HS-27A (cell line): ENCODE measurements around the gene PLXNB1.
A peak's percentile ranks its signal among the peaks of the same experiment; 100 is the strongest.
"Not testable (repeated sequence)": the region's sequence is repeated elsewhere in the genome, so short reads cannot be mapped to it uniquely, and the experiment has no call there.

Experiments
- DNase-seq: peaks from one replicate; pipeline ENCODE4 v3.0.0-alpha.2; 2012; ENCODE audit warnings: low read depth, missing footprints

PLXNB1 gene

GRCh38 chr3:48429960-48430707, at the start of gene PLXNB1:
Gene PLXNB1 (minus strand): TSS chr3:48430086. CDS start chr3:48424611, 5,475 bp downstream.
- DNase-seq, result no peak

GRCh38 chr3:48478626-48479555, 49.0 kb upstream of the PLXNB1 start:
- DNase-seq, result no peak

GRCh38 chr3:48477959-48478520, 48.2 kb upstream of the PLXNB1 start:
- no peak for DNase-seq

- no peak for DNase-seq
Observed at GRCh38 chr3:48476426-48477053, 46.7 kb upstream of the PLXNB1 start.

GRCh38 chr3:48475188-48475587, 45.3 kb upstream of the PLXNB1 start:
- DNase-seq, result no peak

GRCh38 chr3:48474619-48475018, 44.7 kb upstream of the PLXNB1 start:
- no peak for DNase-seq

GRCh38 chr3:48474031-48474430, 44.1 kb upstream of the PLXNB1 start:
- DNase-seq, result not testable (repeated sequence)

- no peak for DNase-seq
Observed at GRCh38 chr3:48473617-48473952, 43.7 kb upstream of the PLXNB1 start.

GRCh38 chr3:48472923-48473616, 43.2 kb upstream of the PLXNB1 start:
- DNase-seq, result peak; percentile 90

- no peak for DNase-seq
Observed at GRCh38 chr3:48472673-48472922, 42.7 kb upstream of the PLXNB1 start.

GRCh38 chr3:48470286-48470685, 40.4 kb upstream of the PLXNB1 start:
- DNase-seq, result no peak

GRCh38 chr3:48469046-48469915, 39.4 kb upstream of the PLXNB1 start:
- DNase-seq, result no peak

- DNase-seq, result no peak
Observed at GRCh38 chr3:48468329-48468731, 38.4 kb upstream of the PLXNB1 start.

GRCh38 chr3:48467473-48468267, 37.8 kb upstream of the PLXNB1 start:
- DNase-seq, result no peak

- DNase-seq, result no peak
Observed at GRCh38 chr3:48467110-48467454, 37.2 kb upstream of the PLXNB1 start.

GRCh38 chr3:48466386-48467109, 36.7 kb upstream of the PLXNB1 start:
- no peak for DNase-seq

- DNase-seq, result peak; percentile 99
Observed at GRCh38 chr3:48465531-48466378, 35.9 kb upstream of the PLXNB1 start.

GRCh38 chr3:48465237-48465530, 35.3 kb upstream of the PLXNB1 start:
- DNase-seq, result no peak

- no peak for DNase-seq
Observed at GRCh38 chr3:48464713-48465221, 34.9 kb upstream of the PLXNB1 start.
